NCI-H2227 (cell line): ENCODE data around the gene PRCC.

ENCODE experiments used
- DNase-seq: peaks from one replicate; lab custom pipeline; 2025; ENCODE audit not compliant: unreplicated experiment; lab: John Stamatoyannopoulos, UW

PRCC gene

GRCh38 chr1:156840898-156841279 lies 73.6 kb downstream of the PRCC start:
- DNase-seq: no peak

GRCh38 chr1:156841295-156841855 lies 74.0 kb downstream of the PRCC start:
- no peak for DNase-seq

GRCh38 chr1:156842618-156843300 lies 75.4 kb downstream of the PRCC start:
- DNase-seq: no peak

- DNase-seq: no peak
Observed at GRCh38 chr1:156844102-156844501, 76.8 kb downstream of the PRCC start.

GRCh38 chr1:156844638-156845037 lies 77.3 kb downstream of the PRCC start:
- DNase-seq: no peak

GRCh38 chr1:156845055-156845952 lies 78.0 kb downstream of the PRCC start:
- DNase-seq: no peak

- no peak for DNase-seq
Observed at GRCh38 chr1:156845953-156846545, 78.7 kb downstream of the PRCC start.

- no peak for DNase-seq
Observed at GRCh38 chr1:156846643-156847042, 79.3 kb downstream of the PRCC start.

GRCh38 chr1:156847591-156848460 lies 80.5 kb downstream of the PRCC start:
- no peak for DNase-seq

GRCh38 chr1:156848461-156849150 lies 81.3 kb downstream of the PRCC start:
- no peak for DNase-seq

GRCh38 chr1:156849151-156849496 lies 81.8 kb downstream of the PRCC start:
- DNase-seq: no peak
